Naive thymus-derived CD4-positive, alpha-beta T cell (primary cell): ENCODE measurements around the gene LPP. TPM values are rescaled to one million over a fixed set of nuclear protein-coding genes. Genes with fewer than 3 reads are reported as not detected.

Source experiments
- ATAC-seq: fragments of 150-1000 bp; cut with Tn5 transposase; 2 replicates; pipeline ENCODE4 v1.10.0; 2021; ENCODE audit warnings: mild to moderate bottlenecking, moderate library complexity
- CTCF ChIA-PET: fragments of 350-600 bp; sonication (Branson Sonifier 250); formaldehyde crosslinking; loops from one replicate; lab custom pipeline; 2021; ENCODE audit warnings: antibody characterized with exemption; lab: Charles Lee
- POLR2A ChIA-PET: fragments of 350-600 bp; sonication (Branson Sonifier 250); formaldehyde crosslinking; loops from one replicate; lab custom pipeline; 2021; ENCODE audit warnings: antibody characterized with exemption, inconsistent platforms; lab: Charles Lee
- DNase-seq, 9 donors: peaks; one replicate each; pipeline versions ENCODE4 v3.0.0 to v3.0.0-alpha.2; 2020 to 2022; ENCODE audit warnings: mixed read lengths in 1 of 9
- H3K27ac ChIP-seq: one replicate; pipeline ENCODE4 v1.7.0; 2013; ENCODE audit warnings: mild to moderate bottlenecking, low read depth, low read length, moderate library complexity
- H3K27me3 ChIP-seq, 2 donors: one replicate each; pipeline ENCODE4 v1.7.0; 2013; ENCODE audit warnings: low read length in 2 of 2, mild to moderate bottlenecking in 2 of 2, moderate library complexity in 2 of 2; ENCODE audit not compliant: control insufficient read depth in 2 of 2, insufficient read depth in 2 of 2
- H3K36me3 ChIP-seq, 3 experiments: 1 replicate in 2 of 3; 2 replicates in 1 of 3; pipeline ENCODE4 v1.7.0; 2013; ENCODE audit warnings: low read length in 3 of 3, mild to moderate bottlenecking in 3 of 3, moderate library complexity in 1 of 3; ENCODE audit not compliant: insufficient read depth in 3 of 3, control insufficient read depth in 2 of 3
- H3K4me1 ChIP-seq, 2 donors: one replicate each; pipeline ENCODE4 v1.7.0; 2013; ENCODE audit warnings: low read length in 2 of 2, mild to moderate bottlenecking in 2 of 2, moderate library complexity in 1 of 2; ENCODE audit not compliant: control insufficient read depth in 2 of 2, insufficient read depth in 2 of 2
- H3K4me3 ChIP-seq: 2 replicates; pipeline ENCODE4 v1.7.0; 2013; ENCODE audit warnings: mild to moderate bottlenecking, low read length
- H3K9me3 ChIP-seq, 3 experiments: 1 replicate in 2 of 3; 2 replicates in 1 of 3; pipeline ENCODE4 v1.7.0; 2013; ENCODE audit warnings: low read length in 3 of 3; ENCODE audit not compliant: control insufficient read depth in 2 of 3
- H3K27ac Mint-ChIP-seq, 9 donors: one replicate each; pipeline ENCODE4 v1.8.0; 2020 to 2022; ENCODE audit warnings: mixed read lengths in 9 of 9, mild to moderate bottlenecking in 8 of 9, moderate library complexity in 5 of 9, inconsistent platforms in 2 of 9
- H3K27me3 Mint-ChIP-seq, 5 donors: one replicate each; pipeline ENCODE4 v1.8.0; 2021 to 2022; ENCODE audit warnings: mixed read lengths in 5 of 5, mild to moderate bottlenecking in 1 of 5
- H3K36me3 Mint-ChIP-seq, 5 donors: one replicate each; pipeline ENCODE4 v1.8.0; 2020 to 2022; ENCODE audit warnings: mixed read lengths in 5 of 5, mild to moderate bottlenecking in 3 of 5, inconsistent platforms in 1 of 5
- H3K4me1 Mint-ChIP-seq, 7 donors: one replicate each; pipeline ENCODE4 v1.8.0; 2020 to 2022; ENCODE audit warnings: mixed read lengths in 7 of 7, mild to moderate bottlenecking in 3 of 7, inconsistent platforms in 1 of 7
- H3K4me3 Mint-ChIP-seq, 10 donors: one replicate each; pipeline ENCODE4 v1.8.0; 2020 to 2022; ENCODE audit warnings: mild to moderate bottlenecking in 10 of 10, mixed read lengths in 10 of 10, moderate library complexity in 6 of 10, inconsistent platforms in 2 of 10
- H3K9me3 Mint-ChIP-seq, 11 donors: one replicate each; pipeline ENCODE4 v1.8.0; 2020 to 2022; ENCODE audit warnings: mixed read lengths in 11 of 11, mild to moderate bottlenecking in 4 of 11, inconsistent platforms in 1 of 11, moderate library complexity in 1 of 11
- intact Hi-C, 2 donors: fragments of 100-400 bp; cut with micrococcal nuclease; formaldehyde crosslinking; loops; one replicate each; pipeline ENCODE4 v1.15.1; 2023
- polyA plus RNA-seq, 2 donors: library from polyadenylated mRNA; unstranded; fragments of 300-500 nt; fragmentation: Illumina TruSeq; gene quantifications; one replicate each; pipeline ENCODE4 v1.2.3, GENCODE V29; 2021
- total RNA-seq, 6 experiments: library from RNA in 5 of 6; stranded (reverse) in 5 of 6; gene quantifications; 1 replicate in 5 of 6; 2 replicates in 1 of 6; pipeline ENCODE4 v1.2.3 and lab custom pipeline; 2021 to 2026

The LPP gene
- total and polyA plus RNA-seq, 7 experiments from 2014 or later, result 10.3 to 95.2 (median 19.5) TPM

DNA sequence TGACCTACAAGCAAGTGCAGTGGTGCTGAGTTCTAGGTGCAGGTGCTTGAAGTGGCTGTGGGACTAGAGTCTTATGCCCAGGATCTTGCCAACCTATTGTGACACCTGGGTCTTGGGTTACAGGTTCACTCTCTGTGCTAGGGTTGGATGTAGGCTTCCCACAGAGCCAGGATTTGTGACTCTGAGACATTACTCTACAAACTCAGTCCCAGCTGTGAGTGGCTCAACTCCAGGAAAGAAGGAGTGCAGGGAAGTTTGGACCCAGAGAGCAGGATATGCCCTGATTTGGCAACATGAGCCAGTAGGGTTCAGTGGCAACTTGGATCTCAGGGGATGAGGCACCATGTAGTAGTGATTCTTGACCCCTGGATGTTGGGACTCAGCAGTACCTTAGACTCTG lies 182.2 kb downstream of the LPP start:
- Mint-ChIP-seq H3K27me3 (peaks cover 0 to 11% (median 0%) of the 10 kb centered on the region in 5 donors), H3K4me3 (no peak overlapping the region), H3K4me1 (peaks cover 16 to 37% (median 21%) of the 10 kb centered on the region in 7 donors), H3K36me3 (peaks cover 3 to 25% (median 6%) of the 10 kb centered on the region in 5 donors), H3K27ac (no peak overlapping the region), H3K9me3 (no peaks in the 10 kb centered on the region)
- Histone ChIP-seq H3K27ac (no peak overlapping the region), H3K36me3 (no peaks in the 10 kb centered on the region), H3K27me3 (no peaks in the 10 kb centered on the region), H3K9me3 (no peaks in the 10 kb centered on the region), H3K4me1 (peaks cover 0 to 16% of the 10 kb centered on the region in 2 donors), H3K4me3 (no peak overlapping the region)
- ATAC-seq, result no peak
- POLR2A ChIA-PET, result no interaction called here
- no peak for DNase-seq
- intact Hi-C loops, result loop anchor here in 1 of 2 donors (5.0 kb wide), 1 partner anchor 589 kb away; the partner anchor contains the start of gene BCL6
- CTCF ChIA-PET, result interaction anchor here (0.7 kb wide), 1 partner anchor 126 kb away, joined by 3 read pairs; no protein-coding TSS in a partner anchor

DNA sequence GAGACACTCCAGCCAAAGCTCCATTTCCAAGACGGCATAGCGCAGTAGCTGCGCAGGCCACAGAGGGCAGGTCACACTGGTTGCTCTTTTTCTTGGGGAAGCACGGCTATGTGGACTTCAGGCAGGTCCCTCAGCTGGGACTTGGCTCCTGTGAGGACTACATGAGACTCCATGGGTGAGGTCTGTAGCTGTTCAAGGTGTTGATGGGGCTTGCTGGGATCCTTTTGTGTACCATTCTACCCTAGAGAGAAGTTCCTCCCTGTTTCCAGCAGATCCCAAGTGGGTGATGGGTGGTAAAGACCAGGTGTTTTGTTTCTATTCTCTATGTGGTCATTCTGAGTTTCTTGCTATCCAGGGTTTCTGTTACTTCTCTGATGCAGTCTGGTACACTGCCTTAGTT lies 183.3 kb downstream of the LPP start:
- DNase-seq (no peak), ATAC-seq (no peak)
- peaks cover 0 to 14% (median 0%) of the 10 kb centered on the region in 5 donors for H3K27me3 Mint-ChIP-seq
- H3K36me3 Mint-ChIP-seq, result peaks cover 3 to 26% (median 13%) of the 10 kb centered on the region in 5 donors
- Histone ChIP-seq H3K27ac (no peak overlapping the region), H3K27me3 (no peaks in the 10 kb centered on the region), H3K4me1 (peaks cover 0 to 17% of the 10 kb centered on the region in 2 donors), H3K4me3 (no peak overlapping the region), H3K9me3 (no peaks in the 10 kb centered on the region), H3K36me3 (no peaks in the 10 kb centered on the region)
- H3K4me1 Mint-ChIP-seq, result peaks cover 13 to 35% (median 19%) of the 10 kb centered on the region in 7 donors
- intact Hi-C loops, result loop anchor here in 1 of 2 donors (5.0 kb wide), 1 partner anchor 590 kb away; the partner anchor contains the start of gene BCL6
- POLR2A ChIA-PET, result no interaction called here
- H3K9me3 Mint-ChIP-seq, result no peaks in the 10 kb centered on the region
- peak overlapping the region in 1 of 9 donors; percentile 33 for H3K27ac Mint-ChIP-seq
- CTCF ChIA-PET, result no interaction called here
- no peak overlapping the region for H3K4me3 Mint-ChIP-seq

DNA sequence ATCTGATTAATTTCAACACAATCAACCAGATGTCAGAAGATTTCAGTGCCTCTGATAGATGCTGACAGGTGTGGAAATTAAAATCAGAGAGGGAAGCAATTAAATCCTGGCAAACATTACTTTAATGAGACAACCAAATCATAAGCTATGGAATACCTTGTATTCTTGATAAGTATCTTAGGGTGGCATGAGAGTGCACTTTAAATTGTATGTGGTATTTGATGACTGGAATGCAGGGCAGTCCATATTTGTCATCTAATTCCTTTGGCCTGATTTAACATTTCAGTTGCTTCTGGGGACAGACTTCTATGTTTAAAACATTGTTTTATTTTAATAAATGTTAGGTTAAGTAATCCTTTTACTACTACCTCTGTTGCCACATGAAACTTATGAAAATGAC lies 184.1 kb downstream of the LPP start:
- Histone ChIP-seq H3K9me3 (no peaks in the 10 kb centered on the region), H3K27ac (no peak overlapping the region), H3K4me1 (peaks cover 0 to 17% of the 10 kb centered on the region in 2 donors), H3K4me3 (no peak overlapping the region), H3K36me3 (no peaks in the 10 kb centered on the region), H3K27me3 (no peaks in the 10 kb centered on the region)
- H3K4me1 Mint-ChIP-seq, result peaks cover 13 to 35% (median 19%) of the 10 kb centered on the region in 7 donors
- H3K27ac Mint-ChIP-seq, result no peak overlapping the region
- ChIA-PET POLR2A (no interaction called here), CTCF (interaction anchor here (0.5 kb wide), 1 partner anchor 17 kb away, joined by 3 read pairs; no protein-coding TSS in a partner anchor)
- no peak overlapping the region for H3K4me3 Mint-ChIP-seq
- no peak for DNase-seq
- peaks cover 3 to 26% (median 13%) of the 10 kb centered on the region in 5 donors for H3K36me3 Mint-ChIP-seq
- intact Hi-C loops, result loop anchor here in 1 of 2 donors (5.0 kb wide), 1 partner anchor 591 kb away; the partner anchor contains the start of gene BCL6
- H3K27me3 Mint-ChIP-seq, result peaks cover 0 to 14% (median 0%) of the 10 kb centered on the region in 5 donors
- no peak for ATAC-seq
- no peaks in the 10 kb centered on the region for H3K9me3 Mint-ChIP-seq

DNA sequence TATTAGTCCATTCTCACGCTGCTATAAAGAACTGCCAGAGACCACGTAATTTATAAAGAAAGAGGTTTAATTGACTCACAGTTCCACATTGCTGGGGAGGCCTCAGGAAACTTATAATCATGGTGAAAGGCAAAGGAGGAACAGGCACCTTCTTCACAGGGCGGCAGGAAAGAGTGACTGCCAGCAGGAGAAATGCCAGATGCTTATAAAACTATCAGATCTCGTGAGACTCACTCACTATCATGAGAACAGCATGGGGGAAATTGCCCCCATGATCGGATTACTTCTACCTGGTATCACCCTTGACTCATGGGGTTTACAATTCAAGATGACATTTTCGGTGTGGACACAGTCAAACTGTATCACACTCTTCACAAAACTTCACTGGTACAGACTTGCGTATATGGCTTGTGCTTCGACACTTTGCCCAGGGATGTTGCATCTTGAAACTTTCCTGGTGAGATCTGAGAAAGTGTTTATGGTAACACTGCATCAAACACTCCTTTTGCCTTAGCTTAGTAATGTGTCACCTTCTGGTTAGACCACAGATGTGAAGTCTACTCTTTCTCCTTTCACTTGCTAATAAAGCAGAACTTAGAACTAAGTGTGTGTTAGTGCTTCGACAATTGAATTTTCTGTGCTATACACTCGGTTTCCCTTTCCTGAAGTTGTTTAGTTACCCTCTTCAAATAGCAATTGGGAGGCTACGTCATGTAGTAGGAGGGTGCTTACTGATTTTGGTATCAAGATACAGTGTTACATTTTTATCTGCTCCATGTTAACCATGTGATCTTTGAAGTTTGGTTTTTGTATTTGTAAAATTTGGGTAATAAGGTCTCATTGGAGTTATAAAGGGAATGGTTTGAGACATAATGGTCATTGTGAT lies 185.7 kb downstream of the LPP start:
- Mint-ChIP-seq H3K27me3 (peaks cover 0 to 12% (median 0%) of the 10 kb centered on the region in 5 donors), H3K27ac (peak overlapping the region in 3 of 9 donors; percentile 6 to 80 (median 80)), H3K4me1 (peaks cover 12 to 33% (median 19%) of the 10 kb centered on the region in 7 donors), H3K9me3 (no peaks in the 10 kb centered on the region), H3K4me3 (peak overlapping the region in 4 of 10 donors; percentile 2 to 71 (median 4)), H3K36me3 (peaks cover 0 to 28% (median 16%) of the 10 kb centered on the region in 5 donors)
- H3K27me3 ChIP-seq, result no peaks in the 10 kb centered on the region
- DNase-seq, result peak in 1 of 9 donors; percentile 41
- intact Hi-C loops, result loop anchor here in 1 of 2 donors (1.0 to 5.0 kb wide), 5 partner anchors 16 to 592 kb away; partner anchors contain the start of gene BCL6
- H3K4me3 ChIP-seq, result peak overlapping the region; percentile 5
- peaks cover 0 to 17% of the 10 kb centered on the region in 2 donors for H3K4me1 ChIP-seq
- H3K36me3 ChIP-seq, result no peaks in the 10 kb centered on the region
- H3K27ac ChIP-seq, result no peak overlapping the region
- ChIA-PET POLR2A (no interaction called here), CTCF (no interaction called here)
- no peaks in the 10 kb centered on the region for H3K9me3 ChIP-seq
- peak; percentile 89 for ATAC-seq

DNA sequence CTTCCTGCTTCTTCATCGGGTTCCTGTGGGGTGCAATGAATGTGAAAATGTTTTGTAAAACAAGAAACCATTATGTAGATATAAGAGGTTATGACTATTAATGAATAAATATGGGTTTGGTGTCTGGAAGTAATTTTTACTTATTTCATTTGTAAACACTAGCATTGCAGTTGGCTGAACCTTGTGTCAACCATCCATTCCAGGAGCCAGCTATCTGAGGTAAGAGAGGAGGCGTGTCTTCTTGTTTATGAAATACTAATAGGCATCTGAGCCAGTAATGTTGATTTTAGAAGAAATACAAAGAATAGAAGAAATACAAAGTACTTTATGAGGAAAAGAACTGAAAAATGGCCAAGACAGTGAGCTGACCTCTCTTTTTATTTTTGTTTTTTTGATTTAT lies 187.5 kb downstream of the LPP start:
- ChIA-PET POLR2A (no interaction called here), CTCF (no interaction called here)
- no peak overlapping the region for H3K4me3 ChIP-seq
- DNase-seq, result no peak
- Mint-ChIP-seq H3K27me3 (peaks cover 0 to 12% (median 0%) of the 10 kb centered on the region in 5 donors), H3K4me3 (no peak overlapping the region), H3K27ac (no peak overlapping the region), H3K4me1 (peaks cover 12 to 26% (median 19%) of the 10 kb centered on the region in 7 donors), H3K9me3 (no peaks in the 10 kb centered on the region), H3K36me3 (peaks cover 0 to 23% (median 22%) of the 10 kb centered on the region in 5 donors)
- ATAC-seq, result no peak
- no peaks in the 10 kb centered on the region for H3K9me3 ChIP-seq
- intact Hi-C loops, result loop anchor here in 1 of 2 donors (5.0 kb wide), 1 partner anchor 91 kb away; no protein-coding TSS in a partner anchor
- no peaks in the 10 kb centered on the region for H3K27me3 ChIP-seq
- no peaks in the 10 kb centered on the region for H3K36me3 ChIP-seq
- H3K27ac ChIP-seq, result no peak overlapping the region
- peaks cover 0 to 17% of the 10 kb centered on the region in 2 donors for H3K4me1 ChIP-seq

DNA sequence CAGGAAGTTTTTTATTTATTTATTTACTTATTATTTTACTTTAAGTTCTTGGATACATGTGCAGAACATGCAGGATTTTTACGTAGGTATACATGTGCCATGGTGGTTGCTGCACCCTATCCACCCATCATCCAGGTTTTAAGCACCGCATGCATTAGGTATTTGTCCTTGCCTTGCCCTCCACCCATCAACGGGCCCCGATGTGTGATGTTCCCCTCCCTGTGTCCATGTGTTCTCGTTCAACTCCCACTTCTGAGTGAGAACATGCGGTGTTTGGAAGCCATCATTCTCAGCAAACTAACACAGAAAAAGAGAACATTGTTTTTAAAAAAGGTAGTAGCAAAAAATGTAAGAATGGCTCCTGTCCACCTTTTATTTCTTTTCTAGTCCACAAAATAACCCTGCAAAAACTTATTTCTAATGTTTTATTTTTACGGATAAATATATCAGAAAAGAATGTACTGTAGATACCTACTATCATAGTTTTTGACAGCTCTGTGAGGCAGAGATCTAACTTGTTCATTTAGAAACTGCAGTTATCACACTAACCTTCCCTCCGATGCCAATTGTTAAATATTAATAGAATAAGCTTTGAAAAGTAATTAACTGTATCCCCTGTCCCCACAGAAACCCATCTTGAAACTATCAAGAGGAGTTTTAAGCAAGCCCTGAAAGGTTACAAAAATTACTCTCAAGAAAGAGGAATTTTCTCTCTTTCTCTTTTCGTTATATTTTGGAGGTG lies 189.2 kb downstream of the LPP start:
- Mint-ChIP-seq H3K9me3 (no peaks in the 10 kb centered on the region), H3K36me3 (peaks cover 0 to 28% (median 22%) of the 10 kb centered on the region in 5 donors), H3K27ac (no peak overlapping the region), H3K4me1 (peaks cover 7 to 24% (median 17%) of the 10 kb centered on the region in 7 donors), H3K4me3 (no peak overlapping the region), H3K27me3 (peaks cover 0 to 5% (median 0%) of the 10 kb centered on the region in 5 donors)
- ChIA-PET POLR2A (no interaction called here), CTCF (no interaction called here)
- Histone ChIP-seq H3K27me3 (no peaks in the 10 kb centered on the region), H3K36me3 (no peaks in the 10 kb centered on the region), H3K4me1 (peaks cover 0 to 17% of the 10 kb centered on the region in 2 donors), H3K27ac (no peak overlapping the region), H3K4me3 (no peak overlapping the region), H3K9me3 (no peaks in the 10 kb centered on the region)
- no peak for DNase-seq
- intact Hi-C loops, result loop anchor here in 1 of 2 donors (5.0 kb wide), 1 partner anchor 89 kb away; no protein-coding TSS in a partner anchor
- ATAC-seq, result no peak
